Measurements from ENCODE around the gene SLC49A4.

- peak; percentile 33 to 57 (median 41) for TF ChIP-seq CTCF (IDR thresholded peaks at IDR 0.05)
- TF ChIP-seq POLR2AphosphoS5 (IDR thresholded peaks at IDR 0.05) = no peak
Measured at GRCh38 chr3:122754929-122755328, 39.9 kb upstream of the SLC49A4 start.

Measured in gastroesophageal sphincter (tissue), 3 donors.